ENCODE results near the gene EIF3K.

GRCh38 chr19:38678217-38678890, 59.4 kb downstream of the EIF3K start:
- no peak for TF ChIP-seq POLR2A (IDR thresholded peaks at IDR 0.05)
- no peak for TF ChIP-seq CTCF (IDR thresholded peaks at IDR 0.05)
